ENCODE results near the gene CBX3.

GRCh38 chr7:26153823-26154783, 47.4 kb upstream of the CBX3 start:
- no peak for TF ChIP-seq EZH2 (IDR thresholded peaks at IDR 0.05; ENCODE audit: low read depth, unreplicated experiment)
- TF ChIP-seq, protein P1, sequence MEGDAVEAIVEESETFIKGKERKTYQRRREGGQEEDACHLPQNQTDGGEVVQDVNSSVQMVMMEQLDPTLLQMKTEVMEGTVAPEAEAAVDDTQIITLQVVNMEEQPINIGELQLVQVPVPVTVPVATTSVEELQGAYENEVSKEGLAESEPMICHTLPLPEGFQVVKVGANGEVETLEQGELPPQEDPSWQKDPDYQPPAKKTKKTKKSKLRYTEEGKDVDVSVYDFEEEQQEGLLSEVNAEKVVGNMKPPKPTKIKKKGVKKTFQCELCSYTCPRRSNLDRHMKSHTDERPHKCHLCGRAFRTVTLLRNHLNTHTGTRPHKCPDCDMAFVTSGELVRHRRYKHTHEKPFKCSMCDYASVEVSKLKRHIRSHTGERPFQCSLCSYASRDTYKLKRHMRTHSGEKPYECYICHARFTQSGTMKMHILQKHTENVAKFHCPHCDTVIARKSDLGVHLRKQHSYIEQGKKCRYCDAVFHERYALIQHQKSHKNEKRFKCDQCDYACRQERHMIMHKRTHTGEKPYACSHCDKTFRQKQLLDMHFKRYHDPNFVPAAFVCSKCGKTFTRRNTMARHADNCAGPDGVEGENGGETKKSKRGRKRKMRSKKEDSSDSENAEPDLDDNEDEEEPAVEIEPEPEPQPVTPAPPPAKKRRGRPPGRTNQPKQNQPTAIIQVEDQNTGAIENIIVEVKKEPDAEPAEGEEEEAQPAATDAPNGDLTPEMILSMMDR (conservative IDR thresholded peaks at IDR 0.05; ENCODE audit: low read depth in 2 of 2) = no peak
- TF ChIP-seq STAT1 (IDR thresholded peaks at IDR 0.05; ENCODE audit: unreplicated experiment) = no peak
- peak; percentile 44; the same call in 1 of the 2 replicates for TF ChIP-seq POLR2AphosphoS5 (IDR thresholded peaks at IDR 0.05; ENCODE audit: low read depth)
- TF ChIP-seq, protein P2, sequence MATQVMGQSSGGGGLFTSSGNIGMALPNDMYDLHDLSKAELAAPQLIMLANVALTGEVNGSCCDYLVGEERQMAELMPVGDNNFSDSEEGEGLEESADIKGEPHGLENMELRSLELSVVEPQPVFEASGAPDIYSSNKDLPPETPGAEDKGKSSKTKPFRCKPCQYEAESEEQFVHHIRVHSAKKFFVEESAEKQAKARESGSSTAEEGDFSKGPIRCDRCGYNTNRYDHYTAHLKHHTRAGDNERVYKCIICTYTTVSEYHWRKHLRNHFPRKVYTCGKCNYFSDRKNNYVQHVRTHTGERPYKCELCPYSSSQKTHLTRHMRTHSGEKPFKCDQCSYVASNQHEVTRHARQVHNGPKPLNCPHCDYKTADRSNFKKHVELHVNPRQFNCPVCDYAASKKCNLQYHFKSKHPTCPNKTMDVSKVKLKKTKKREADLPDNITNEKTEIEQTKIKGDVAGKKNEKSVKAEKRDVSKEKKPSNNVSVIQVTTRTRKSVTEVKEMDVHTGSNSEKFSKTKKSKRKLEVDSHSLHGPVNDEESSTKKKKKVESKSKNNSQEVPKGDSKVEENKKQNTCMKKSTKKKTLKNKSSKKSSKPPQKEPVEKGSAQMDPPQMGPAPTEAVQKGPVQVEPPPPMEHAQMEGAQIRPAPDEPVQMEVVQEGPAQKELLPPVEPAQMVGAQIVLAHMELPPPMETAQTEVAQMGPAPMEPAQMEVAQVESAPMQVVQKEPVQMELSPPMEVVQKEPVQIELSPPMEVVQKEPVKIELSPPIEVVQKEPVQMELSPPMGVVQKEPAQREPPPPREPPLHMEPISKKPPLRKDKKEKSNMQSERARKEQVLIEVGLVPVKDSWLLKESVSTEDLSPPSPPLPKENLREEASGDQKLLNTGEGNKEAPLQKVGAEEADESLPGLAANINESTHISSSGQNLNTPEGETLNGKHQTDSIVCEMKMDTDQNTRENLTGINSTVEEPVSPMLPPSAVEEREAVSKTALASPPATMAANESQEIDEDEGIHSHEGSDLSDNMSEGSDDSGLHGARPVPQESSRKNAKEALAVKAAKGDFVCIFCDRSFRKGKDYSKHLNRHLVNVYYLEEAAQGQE (IDR thresholded peaks at IDR 0.05; ENCODE audit: unreplicated experiment) = no peak
- peak; percentile 41; the same call in 1 of the 2 replicates for TF ChIP-seq CREB1 (CRISPR knock-in tag; IDR thresholded peaks at IDR 0.05; ENCODE audit: low read depth)
- no peak for TF ChIP-seq EZH2phosphoT487 (IDR thresholded peaks at IDR 0.05; ENCODE audit: unreplicated experiment)

Data from GM23338 (cell line).